Epithelial cell of umbilical artery (primary cell): ENCODE data around the gene ROBO4. TPM values are rescaled to one million over a fixed set of nuclear protein-coding genes. Genes with fewer than 3 reads are reported as not detected.

Experiments
- total RNA-seq: library from RNA; depleted of rRNA; stranded (reverse); fragments of >200 nt; gene quantifications from 2 replicates; pipeline ENCODE4 v1.2.3, GENCODE V29; 2014

Gene ROBO4
- 132 and 166 TPM in 2 replicates for total RNA-seq

DNA sequence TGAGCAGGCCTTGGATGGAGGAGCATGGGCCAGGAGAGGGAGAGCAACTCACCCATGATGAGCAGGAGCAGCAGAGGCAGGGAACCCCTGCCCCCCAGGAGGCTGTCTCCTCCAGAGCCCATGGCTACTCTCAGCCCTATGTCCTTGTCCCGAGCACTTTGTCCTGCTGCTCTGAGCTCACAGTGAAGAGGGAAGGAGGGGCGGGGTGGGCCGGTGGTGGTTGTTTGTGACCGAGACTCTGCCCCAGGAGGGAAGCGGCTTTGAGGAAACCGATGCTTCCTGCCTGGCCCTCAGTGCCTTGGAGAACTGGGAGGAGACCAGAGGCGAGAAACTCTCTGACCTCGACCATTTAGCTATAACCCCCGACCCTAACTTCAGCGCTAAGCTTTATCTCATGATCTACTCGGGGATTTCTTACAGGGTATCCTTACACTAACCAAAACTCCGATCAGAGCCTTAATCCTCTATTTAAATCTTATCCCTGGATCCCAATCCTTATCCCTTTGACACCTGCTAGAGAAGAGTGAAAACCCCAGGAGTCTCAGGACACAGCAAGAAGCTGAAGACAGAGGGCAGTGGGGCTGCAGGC lies at the start of gene ROBO4:
Gene ROBO4 (minus strand): TSS at position 192 of the 589 bp plus-strand sequence. CDS start 70 bp downstream, at position 122.

GRCh38 chr11:124935548-124936514 lies 38.2 kb upstream of the ROBO4 start, which contains the start of gene HEPACAM:
TSS of gene HEPACAM (minus strand) at chr11:124936047. CDS start at chr11:124936006, 41 bp downstream.

GRCh38 chr11:124918950-124919349 lies 21.3 kb upstream of the ROBO4 start, which contains the start of gene HEPN1:
TSS of gene HEPN1 (plus strand) at chr11:124919250.

GRCh38 chr11:124865181-124865901 lies 32.3 kb downstream of the ROBO4 start, which contains the start of gene ROBO3:
TSS of gene ROBO3 (plus strand) at chr11:124865432. CDS start at chr11:124865578, 146 bp downstream.

Other genes with a start within 250 kb of the ROBO4 start
- gene SIAE, start 224.1 kb downstream of the ROBO4 start, total RNA-seq, result 9.1 and 16.1 TPM in 2 replicates
- gene SPA17, start 224.0 kb downstream of the ROBO4 start, total RNA-seq, result 8.5 and 10.7 TPM in 2 replicates
- gene NRGN, start 157.9 kb downstream of the ROBO4 start, total RNA-seq, result 0.32 and 0.91 TPM in 2 replicates
- gene VSIG2, start 145.6 kb downstream of the ROBO4 start, total RNA-seq, result 0.46 TPM in 1 of 2 replicates, not detected in the other
- gene ESAM, start 135.6 kb downstream of the ROBO4 start, total RNA-seq, result 69.8 and 70.7 TPM in 2 replicates
- gene MSANTD2, start 97.5 kb downstream of the ROBO4 start, total RNA-seq, result 7.1 and 12.2 TPM in 2 replicates
- 16.9 and 17.2 TPM in 2 replicates for gene ROBO3, start 32.4 kb downstream of the ROBO4 start, total RNA-seq
- 0.46 TPM in 1 of 2 replicates, not detected in the other for gene HEPN1, start 21.4 kb upstream of the ROBO4 start, total RNA-seq
- gene HEPACAM, start 38.2 kb upstream of the ROBO4 start, total RNA-seq, result not detected in 2 replicates
- gene CCDC15, start 56.3 kb upstream of the ROBO4 start, total RNA-seq, result 1.6 and 1.7 TPM in 2 replicates
- under 0.01 and 0.30 TPM in 2 replicates for gene SLC37A2, start 165.4 kb upstream of the ROBO4 start, total RNA-seq
- gene TMEM218, start 213.8 kb upstream of the ROBO4 start, total RNA-seq, result 33.1 and 34.4 TPM in 2 replicates